Neural progenitor cell (in vitro differentiated cells): Measurements from ENCODE around the gene MACROD2. TPM values are rescaled to one million over a fixed set of nuclear protein-coding genes. Genes with fewer than 3 reads are reported as not detected.

Experiments
- DNase-seq: peaks from one replicate; pipeline ENCODE4 v3.0.0-alpha.2; 2016; ENCODE audit warnings: low spot score
- H2AFZ ChIP-seq: fragments of 200-600 bp; sonication (generic); replicated peaks from 2 replicates; pipeline ENCODE4 v1.6.1; 2016; ENCODE audit warnings: antibody characterized with exemption
- H3F3A ChIP-seq: fragments of 200-600 bp; sonication (generic); 2 replicates; pipeline ENCODE4 v1.6.1; 2016; ENCODE audit warnings: antibody characterized with exemption, low read depth
- H3K27ac ChIP-seq: fragments of 200-600 bp; sonication (generic); 2 replicates; pipeline ENCODE4 v1.5.1; 2016; ENCODE audit warnings: mild to moderate bottlenecking
- H3K27me3 ChIP-seq: fragments of 200-600 bp; sonication (generic); 2 replicates; pipeline ENCODE4 v1.6.1; 2016; ENCODE audit warnings: mild to moderate bottlenecking, moderate library complexity
- H3K36me3 ChIP-seq: fragments of 200-600 bp; sonication (generic); 2 replicates; pipeline ENCODE4 v1.5.1; 2016
- H3K4me1 ChIP-seq: fragments of 200-600 bp; sonication (generic); 2 replicates; pipeline ENCODE4 v1.6.1; 2016; ENCODE audit warnings: mixed run types
- H3K4me2 ChIP-seq: fragments of 200-600 bp; sonication (generic); 2 replicates; pipeline ENCODE4 v1.6.1; 2016
- H3K4me3 ChIP-seq: fragments of 200-600 bp; sonication (generic); 2 replicates; pipeline ENCODE4 v1.5.1; 2016
- H3K79me2 ChIP-seq: fragments of 200-600 bp; sonication (generic); 2 replicates; pipeline ENCODE4 v1.6.1; 2016; ENCODE audit warnings: low read depth
- H3K9ac ChIP-seq: fragments of 200-600 bp; sonication (generic); 2 replicates; pipeline ENCODE4 v1.6.1; 2016
- H3K9me3 ChIP-seq: fragments of 200-600 bp; sonication (generic); 2 replicates; pipeline ENCODE4 v1.5.1; 2016; ENCODE audit warnings: low read depth
- H4K20me1 ChIP-seq: fragments of 200-600 bp; sonication (generic); 2 replicates; pipeline ENCODE4 v1.6.1; 2016; ENCODE audit warnings: low read depth
- H3K27ac Mint-ChIP-seq: 3 replicates; pipeline ENCODE4 v1.8.0; 2021; ENCODE audit warnings: mixed read lengths
- H3K27me3 Mint-ChIP-seq: 2 replicates; pipeline ENCODE4 v1.8.0; 2022; ENCODE audit warnings: low read depth, mild to moderate bottlenecking, inconsistent platforms, moderate library complexity, mixed read lengths; ENCODE audit not compliant: insufficient read depth
- H3K36me3 Mint-ChIP-seq: 3 replicates; pipeline ENCODE4 v1.8.0; 2021; ENCODE audit warnings: mixed read lengths
- H3K4me1 Mint-ChIP-seq: 3 replicates; pipeline ENCODE4 v1.8.0; 2021; ENCODE audit warnings: mixed read lengths
- H3K4me3 Mint-ChIP-seq: 3 replicates; pipeline ENCODE4 v1.8.0; 2021; ENCODE audit warnings: mild to moderate bottlenecking, moderate library complexity, mixed read lengths
- H3K9me3 Mint-ChIP-seq: 3 replicates; pipeline ENCODE4 v1.8.0; 2020; ENCODE audit warnings: mixed read lengths
- EZH2 ChIP-seq: fragments of 200-600 bp; sonication (generic); IDR thresholded peaks from 2 replicates; pipeline ENCODE4 v1.6.1; 2017; ENCODE audit warnings: antibody characterized with exemption, mild to moderate bottlenecking, moderate library complexity
- EZH2phosphoT487 ChIP-seq: fragments of 200-600 bp; sonication (generic); IDR thresholded peaks from 2 replicates; pipeline ENCODE4 v1.6.1; 2017; ENCODE audit warnings: antibody characterized with exemption
- total RNA-seq: library from RNA; depleted of rRNA; stranded (reverse); fragments of >200 nt; gene quantifications from 2 replicates; pipeline ENCODE4 v1.2.3, GENCODE V29; 2015; ENCODE audit warnings: low replicate concordance
- TF ChIP-seq, protein P1 (sequence below): fragments of 200-600 bp; sonication (generic); IDR thresholded peaks from 2 replicates; pipeline ENCODE4 v1.5.1; 2017; ENCODE audit warnings: antibody characterized with exemption, mild to moderate bottlenecking

The MACROD2 gene
- total RNA-seq, 1 donor from 2014 or later, result 11.9 TPM

- no peak overlapping the region for H3K4me3 ChIP-seq
- peaks cover 6% of the 10 kb centered on the region for H3F3A ChIP-seq
- peaks cover 12% of the 10 kb centered on the region for H3K4me1 ChIP-seq
- H3K4me3 Mint-ChIP-seq, result no peak overlapping the region
- H3K79me2 ChIP-seq, result no peaks in the 10 kb centered on the region
- no peak for DNase-seq
- peaks cover 40% of the 10 kb centered on the region for H3K4me1 Mint-ChIP-seq
- H3K27me3 ChIP-seq, result no peaks in the 10 kb centered on the region
- no peaks in the 10 kb centered on the region for H3K9me3 Mint-ChIP-seq
- H3K9me3 ChIP-seq, result no peaks in the 10 kb centered on the region
- H2AFZ ChIP-seq, result no peak overlapping the region
- H3K27me3 Mint-ChIP-seq, result no peaks in the 10 kb centered on the region
- no peak overlapping the region for H3K27ac Mint-ChIP-seq
- no peaks in the 10 kb centered on the region for H3K36me3 Mint-ChIP-seq
- no peak overlapping the region for H3K9ac ChIP-seq
- no peak for TF ChIP-seq EZH2phosphoT487
- TF ChIP-seq, protein P1, sequence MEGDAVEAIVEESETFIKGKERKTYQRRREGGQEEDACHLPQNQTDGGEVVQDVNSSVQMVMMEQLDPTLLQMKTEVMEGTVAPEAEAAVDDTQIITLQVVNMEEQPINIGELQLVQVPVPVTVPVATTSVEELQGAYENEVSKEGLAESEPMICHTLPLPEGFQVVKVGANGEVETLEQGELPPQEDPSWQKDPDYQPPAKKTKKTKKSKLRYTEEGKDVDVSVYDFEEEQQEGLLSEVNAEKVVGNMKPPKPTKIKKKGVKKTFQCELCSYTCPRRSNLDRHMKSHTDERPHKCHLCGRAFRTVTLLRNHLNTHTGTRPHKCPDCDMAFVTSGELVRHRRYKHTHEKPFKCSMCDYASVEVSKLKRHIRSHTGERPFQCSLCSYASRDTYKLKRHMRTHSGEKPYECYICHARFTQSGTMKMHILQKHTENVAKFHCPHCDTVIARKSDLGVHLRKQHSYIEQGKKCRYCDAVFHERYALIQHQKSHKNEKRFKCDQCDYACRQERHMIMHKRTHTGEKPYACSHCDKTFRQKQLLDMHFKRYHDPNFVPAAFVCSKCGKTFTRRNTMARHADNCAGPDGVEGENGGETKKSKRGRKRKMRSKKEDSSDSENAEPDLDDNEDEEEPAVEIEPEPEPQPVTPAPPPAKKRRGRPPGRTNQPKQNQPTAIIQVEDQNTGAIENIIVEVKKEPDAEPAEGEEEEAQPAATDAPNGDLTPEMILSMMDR, result no peak
- TF ChIP-seq EZH2, result no peak
- H3K27ac ChIP-seq, result no peak overlapping the region
- H3K4me2 ChIP-seq, result no peak overlapping the region
- no peaks in the 10 kb centered on the region for H3K36me3 ChIP-seq
- no peaks in the 10 kb centered on the region for H4K20me1 ChIP-seq
Observed at GRCh38 chr20:14913896-14914620, 918.7 kb downstream of the MACROD2 start.

DNA sequence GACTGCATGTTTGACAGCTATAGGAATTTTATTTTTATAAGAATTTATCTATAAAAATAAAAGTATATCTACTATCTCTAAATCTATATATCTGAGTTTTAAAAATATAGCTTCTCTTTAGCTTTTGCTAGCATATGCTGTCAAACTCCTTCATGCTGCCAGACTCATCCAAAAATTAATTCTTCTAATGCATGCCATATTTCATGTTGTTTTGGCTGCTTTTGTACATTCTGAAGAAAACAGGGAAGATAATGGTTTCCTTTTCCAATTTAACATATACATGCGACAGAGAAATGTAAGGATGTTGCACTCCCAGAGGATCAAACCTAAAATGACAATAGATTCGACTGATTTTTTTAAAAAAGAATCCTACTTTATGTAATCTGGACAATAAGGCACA lies 919.3 kb downstream of the MACROD2 start:
- H3K36me3 ChIP-seq, result no peaks in the 10 kb centered on the region
- no peak overlapping the region for H3K27ac ChIP-seq
- no peaks in the 10 kb centered on the region for H3K27me3 ChIP-seq
- no peak for DNase-seq
- no peaks in the 10 kb centered on the region for H3K9me3 ChIP-seq
- H3K9ac ChIP-seq, result no peak overlapping the region
- no peak overlapping the region for H2AFZ ChIP-seq
- H3K4me1 ChIP-seq, result peaks cover 18% of the 10 kb centered on the region
- no peak overlapping the region for H3K4me2 ChIP-seq
- no peak overlapping the region for H3K4me3 ChIP-seq
- H3F3A ChIP-seq, result peaks cover 12% of the 10 kb centered on the region
- Mint-ChIP-seq H3K9me3 (no peaks in the 10 kb centered on the region), H3K36me3 (no peaks in the 10 kb centered on the region), H3K27ac (no peak overlapping the region), H3K4me1 (peaks cover 46% of the 10 kb centered on the region), H3K27me3 (no peaks in the 10 kb centered on the region), H3K4me3 (no peak overlapping the region)
- no peaks in the 10 kb centered on the region for H3K79me2 ChIP-seq
- no peaks in the 10 kb centered on the region for H4K20me1 ChIP-seq
- TF ChIP-seq EZH2phosphoT487 (no peak), EZH2 (no peak)
- TF ChIP-seq, protein P1, result no peak

- no peaks in the 10 kb centered on the region for H3K36me3 Mint-ChIP-seq
- no peak overlapping the region for H3K4me3 ChIP-seq
- H3K27ac Mint-ChIP-seq, result no peak overlapping the region
Observed at GRCh38 chr20:14915356-14915755, 920.0 kb downstream of the MACROD2 start.

More at GRCh38 chr20:14915356-14915755, 920.0 kb downstream of the MACROD2 start:
- H3K27ac ChIP-seq, result no peak overlapping the region
- no peaks in the 10 kb centered on the region for H4K20me1 ChIP-seq
- no peak overlapping the region for H3K4me2 ChIP-seq
- peaks cover 24% of the 10 kb centered on the region for H3K4me1 ChIP-seq
- no peaks in the 10 kb centered on the region for H3K36me3 ChIP-seq
- no peaks in the 10 kb centered on the region for H3K79me2 ChIP-seq
- H2AFZ ChIP-seq, result no peak overlapping the region
- H3K27me3 ChIP-seq, result no peaks in the 10 kb centered on the region
- H3K9me3 ChIP-seq, result no peaks in the 10 kb centered on the region
- DNase-seq, result no peak
- peaks cover 48% of the 10 kb centered on the region for H3K4me1 Mint-ChIP-seq
- H3K4me3 Mint-ChIP-seq, result no peak overlapping the region
- H3K9me3 Mint-ChIP-seq, result no peaks in the 10 kb centered on the region
- no peak for TF ChIP-seq EZH2
- TF ChIP-seq EZH2phosphoT487, result no peak
- TF ChIP-seq, protein P1, result no peak
- no peak overlapping the region for H3K9ac ChIP-seq
- H3F3A ChIP-seq, result peaks cover 19% of the 10 kb centered on the region
- H3K27me3 Mint-ChIP-seq, result no peaks in the 10 kb centered on the region
